ENCODE measurements around the gene FERMT1. TPM values are rescaled to one million over a fixed set of nuclear protein-coding genes. Genes with fewer than 3 reads are reported as not detected.

FERMT1 gene
- polyA plus RNA-seq, 1 donor (not counting 4 experiments of a cell fraction or from before 2014, with no cell fraction given) = 134 TPM

- H3K9me1 ChIP-seq (ENCODE audit: control insufficient read depth, extremely low read depth, insufficient read depth, low read length) = no peaks in the 10 kb centered on the region
- dilution Hi-C loops (cut with MboI; ENCODE audit: extremely low pct_ligation_motif_present, low sequenced_read_pairs) = no loop called here
- H3K9ac ChIP-seq (ENCODE audit: control insufficient read depth, extremely low read depth, insufficient read depth, low read length) = no peak overlapping the region
- H3K27ac ChIP-seq (ENCODE audit: control insufficient read depth, insufficient read depth, low read length) = no peak overlapping the region
- no peak for FAIRE-seq
- no peak overlapping the region for H2AFZ ChIP-seq (ENCODE audit: control insufficient read depth, low read length)
- H3K4me2 ChIP-seq (ENCODE audit: control insufficient read depth, extremely low read depth, insufficient read depth, low read depth, low read length) = no peak overlapping the region
- no peaks in the 10 kb centered on the region for H3K9me3 ChIP-seq (ENCODE audit: control insufficient read depth, low read depth, low read length)
- H4K20me1 ChIP-seq (ENCODE audit: control insufficient read depth, extremely low read depth, insufficient read depth, low read length) = no peaks in the 10 kb centered on the region
- peaks cover under 1% of the 10 kb centered on the region for H3K27me3 ChIP-seq (ENCODE audit: control insufficient read depth, extremely low read depth, insufficient read depth, low read length)
- H3K4me1 ChIP-seq (ENCODE audit: control insufficient read depth, extremely low read depth, insufficient read depth, low read length) = no peaks in the 10 kb centered on the region
- no peaks in the 10 kb centered on the region for H3K36me3 ChIP-seq (ENCODE audit: control insufficient read depth in 2 of 2, extremely low read depth in 1 of 2, insufficient read depth in 2 of 2, low read length in 2 of 2)
- H3K4me3 ChIP-seq (ENCODE audit: control insufficient read depth in 2 of 3, extremely low read depth in 1 of 3, insufficient read depth in 2 of 3, low read depth in 1 of 3, low read length in 3 of 3) = no peak overlapping the region
- DNase-seq (ENCODE audit: low read depth, low spot score) = no peak
- H3K79me2 ChIP-seq (ENCODE audit: control insufficient read depth, insufficient read depth, low read length) = no peaks in the 10 kb centered on the region
- TF ChIP-seq CTCF (optimal IDR thresholded peaks at IDR 0.05 in 1 of 3, IDR thresholded peaks at IDR 0.05 in 1 of 3, conservative IDR thresholded peaks at IDR 0.05 in 1 of 3; ENCODE audit: extremely low read depth in 1 of 3, insufficient read depth in 2 of 3, low read length in 3 of 3) = no peak
- TF ChIP-seq EZH2 (IDR thresholded peaks at IDR 0.05; ENCODE audit: low read length) = no peak
Observed at GRCh38 chr20:6168204-6168603, 45.4 kb upstream of the FERMT1 start.

- no peak overlapping the region for H2AFZ ChIP-seq (ENCODE audit: control insufficient read depth, low read length)
Observed at GRCh38 chr20:6165346-6165745, 42.5 kb upstream of the FERMT1 start.

More at GRCh38 chr20:6165346-6165745, 42.5 kb upstream of the FERMT1 start:
- Histone ChIP-seq H3K9me1 (ENCODE audit: control insufficient read depth, extremely low read depth, insufficient read depth, low read length) (no peaks in the 10 kb centered on the region), H3K27ac (ENCODE audit: control insufficient read depth, insufficient read depth, low read length) (no peak overlapping the region), H3K4me3 (ENCODE audit: control insufficient read depth in 2 of 3, extremely low read depth in 1 of 3, insufficient read depth in 2 of 3, low read depth in 1 of 3, low read length in 3 of 3) (no peak overlapping the region), H3K9ac (ENCODE audit: control insufficient read depth, extremely low read depth, insufficient read depth, low read length) (no peak overlapping the region), H3K4me1 (ENCODE audit: control insufficient read depth, extremely low read depth, insufficient read depth, low read length) (no peaks in the 10 kb centered on the region), H3K9me3 (ENCODE audit: control insufficient read depth, low read depth, low read length) (no peaks in the 10 kb centered on the region), H3K27me3 (ENCODE audit: control insufficient read depth, extremely low read depth, insufficient read depth, low read length) (peaks cover 10% of the 10 kb centered on the region), H3K4me2 (ENCODE audit: control insufficient read depth, extremely low read depth, insufficient read depth, low read depth, low read length) (no peak overlapping the region), H3K79me2 (ENCODE audit: control insufficient read depth, insufficient read depth, low read length) (no peaks in the 10 kb centered on the region), H4K20me1 (ENCODE audit: control insufficient read depth, extremely low read depth, insufficient read depth, low read length) (no peaks in the 10 kb centered on the region), H3K36me3 (ENCODE audit: control insufficient read depth in 2 of 2, extremely low read depth in 1 of 2, insufficient read depth in 2 of 2, low read length in 2 of 2) (no peaks in the 10 kb centered on the region)
- DNase-seq (ENCODE audit: low read depth, low spot score) = no peak
- FAIRE-seq = no peak
- dilution Hi-C loops (cut with MboI; ENCODE audit: extremely low pct_ligation_motif_present, low sequenced_read_pairs) = no loop called here
- no peak for TF ChIP-seq EZH2 (IDR thresholded peaks at IDR 0.05; ENCODE audit: low read length)
- no peak for TF ChIP-seq CTCF (optimal IDR thresholded peaks at IDR 0.05 in 1 of 3, IDR thresholded peaks at IDR 0.05 in 1 of 3, conservative IDR thresholded peaks at IDR 0.05 in 1 of 3; ENCODE audit: extremely low read depth in 1 of 3, insufficient read depth in 2 of 3, low read length in 3 of 3)

Data from keratinocyte (primary cell).